ENCODE measurements around the gene ACBD4. TPM values are rescaled to one million over a fixed set of nuclear protein-coding genes. Genes with fewer than 3 reads are reported as not detected.
A peak's percentile ranks its signal among the peaks of the same experiment; 100 is the strongest.

ACBD4 gene
- total RNA-seq, 1 donor from 2014 or later: 3.1 TPM

DNA sequence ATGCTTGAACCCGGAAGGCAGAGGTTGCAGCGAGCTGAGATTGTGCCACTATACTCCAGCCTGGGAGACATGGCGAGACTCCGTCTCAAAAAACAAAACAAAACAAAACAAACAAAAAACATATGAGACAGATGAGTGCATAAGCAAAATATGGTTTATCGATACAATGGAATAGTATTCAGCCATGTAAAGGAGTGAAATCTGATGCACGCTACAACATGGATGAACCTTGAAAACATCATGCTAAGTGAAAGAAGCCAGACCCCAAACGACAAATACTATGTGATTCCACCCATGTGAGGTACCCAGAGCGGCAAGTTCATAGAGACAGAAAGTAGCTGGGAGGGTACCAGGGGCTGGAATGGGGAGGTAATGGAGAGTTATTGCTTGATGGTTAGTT, 10.0 kb upstream of the ACBD4 start:
- no peak overlapping the region for H3K4me3 ChIP-seq (ENCODE audit: low read length in 3 of 3)
- H3K27ac ChIP-seq (ENCODE audit: low read depth, low read length): no peak overlapping the region
- no peak overlapping the region for H3K9ac ChIP-seq (ENCODE audit: low read depth in 1 of 3, low read length in 3 of 3)
- H3K4me1 ChIP-seq (ENCODE audit: control insufficient read depth in 3 of 3, insufficient read depth in 3 of 3, low read length in 3 of 3): peaks cover 60 to 72% (median 63%) of the 10 kb centered on the region in 3 donors
- H3K27me3 ChIP-seq (ENCODE audit: control insufficient read depth in 3 of 3, insufficient read depth in 3 of 3, low read length in 3 of 3): no peaks in the 10 kb centered on the region
- H3K9me3 ChIP-seq (ENCODE audit: control insufficient read depth in 3 of 3, low read length in 3 of 3): no peaks in the 10 kb centered on the region
- H3K36me3 ChIP-seq (ENCODE audit: control insufficient read depth in 3 of 3, insufficient read depth in 3 of 3, low read length in 3 of 3): no peaks in the 10 kb centered on the region

DNA sequence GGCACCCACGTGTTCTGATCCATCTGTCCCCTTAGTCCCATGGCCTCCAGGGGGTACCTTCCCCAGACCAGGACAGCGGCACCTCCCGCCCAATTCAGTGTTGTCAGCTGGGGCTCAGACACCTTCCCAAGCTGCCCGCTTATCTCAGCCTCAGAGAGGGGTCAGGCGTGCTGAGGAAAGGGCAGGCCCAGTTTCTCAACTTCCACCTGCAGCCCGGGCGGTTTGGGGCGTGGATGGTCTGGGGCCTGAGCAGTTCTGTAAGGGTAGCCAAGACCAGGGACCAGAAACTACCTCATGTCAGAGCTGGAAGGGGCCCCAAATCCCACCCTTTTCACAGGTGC, 8.3 kb upstream of the ACBD4 start:
- peak overlapping the region; percentile 31 to 52 (median 52) for H3K4me3 ChIP-seq (ENCODE audit: low read length in 3 of 3)
- no peaks in the 10 kb centered on the region for H3K27me3 ChIP-seq (ENCODE audit: control insufficient read depth in 3 of 3, insufficient read depth in 3 of 3, low read length in 3 of 3)
- H3K36me3 ChIP-seq (ENCODE audit: control insufficient read depth in 3 of 3, insufficient read depth in 3 of 3, low read length in 3 of 3): no peaks in the 10 kb centered on the region
- peak overlapping the region; percentile 65 to 96 (median 74) for H3K9ac ChIP-seq (ENCODE audit: low read depth in 1 of 3, low read length in 3 of 3)
- peak overlapping the region; percentile 89 for H3K27ac ChIP-seq (ENCODE audit: low read depth, low read length)
- H3K9me3 ChIP-seq (ENCODE audit: control insufficient read depth in 3 of 3, low read length in 3 of 3): no peaks in the 10 kb centered on the region
- peaks cover 73 to 80% (median 76%) of the 10 kb centered on the region in 3 donors for H3K4me1 ChIP-seq (ENCODE audit: control insufficient read depth in 3 of 3, insufficient read depth in 3 of 3, low read length in 3 of 3)

DNA sequence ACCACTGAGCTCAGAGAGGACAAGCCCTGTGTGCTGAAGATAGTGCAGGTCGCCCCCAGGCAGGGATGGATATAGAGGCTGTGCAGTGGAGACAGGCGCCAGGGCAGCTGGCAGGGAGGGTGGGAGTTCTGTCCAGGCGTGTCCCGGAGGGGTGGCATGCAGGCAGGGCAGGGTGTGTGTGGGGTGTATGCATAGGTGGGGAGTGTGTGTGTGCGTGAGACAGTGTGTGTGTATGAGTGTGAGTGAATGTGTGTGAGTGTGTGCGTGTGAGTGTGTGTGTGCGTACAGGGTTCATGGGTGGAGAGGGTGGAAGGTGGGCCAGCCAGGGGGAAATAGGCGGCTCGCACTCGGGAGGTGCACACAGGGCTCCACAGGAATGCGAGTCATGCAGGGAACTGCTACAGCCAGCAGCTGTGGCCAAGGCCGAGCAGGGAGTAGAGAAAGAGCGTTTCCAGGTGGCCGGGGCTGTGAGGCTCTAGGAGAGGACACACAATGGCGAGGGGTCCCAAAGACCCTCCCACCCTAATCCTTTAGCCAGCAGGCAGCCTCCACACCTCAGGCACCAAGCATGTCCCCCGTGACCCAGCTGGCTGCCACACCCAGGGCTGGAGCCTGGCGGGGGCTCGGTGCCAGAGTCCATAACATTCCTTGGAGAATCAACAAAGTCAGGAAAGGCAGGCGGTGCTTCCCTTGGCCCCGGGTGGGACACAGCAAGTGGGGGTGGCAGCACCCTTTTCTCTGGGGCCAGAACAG, 7.8 kb upstream of the ACBD4 start:
- H3K9me3 ChIP-seq (ENCODE audit: control insufficient read depth in 3 of 3, low read length in 3 of 3): no peaks in the 10 kb centered on the region
- H3K27me3 ChIP-seq (ENCODE audit: control insufficient read depth in 3 of 3, insufficient read depth in 3 of 3, low read length in 3 of 3): no peaks in the 10 kb centered on the region
- peaks cover 70 to 78% (median 74%) of the 10 kb centered on the region in 3 donors for H3K4me1 ChIP-seq (ENCODE audit: control insufficient read depth in 3 of 3, insufficient read depth in 3 of 3, low read length in 3 of 3)
- H3K9ac ChIP-seq (ENCODE audit: low read depth in 1 of 3, low read length in 3 of 3): peak overlapping the region; percentile 65 to 96 (median 74)
- peak overlapping the region; percentile 89 for H3K27ac ChIP-seq (ENCODE audit: low read depth, low read length)
- H3K4me3 ChIP-seq (ENCODE audit: low read length in 3 of 3): peak overlapping the region; percentile 31 to 65 (median 52)
- H3K36me3 ChIP-seq (ENCODE audit: control insufficient read depth in 3 of 3, insufficient read depth in 3 of 3, low read length in 3 of 3): no peaks in the 10 kb centered on the region

DNA sequence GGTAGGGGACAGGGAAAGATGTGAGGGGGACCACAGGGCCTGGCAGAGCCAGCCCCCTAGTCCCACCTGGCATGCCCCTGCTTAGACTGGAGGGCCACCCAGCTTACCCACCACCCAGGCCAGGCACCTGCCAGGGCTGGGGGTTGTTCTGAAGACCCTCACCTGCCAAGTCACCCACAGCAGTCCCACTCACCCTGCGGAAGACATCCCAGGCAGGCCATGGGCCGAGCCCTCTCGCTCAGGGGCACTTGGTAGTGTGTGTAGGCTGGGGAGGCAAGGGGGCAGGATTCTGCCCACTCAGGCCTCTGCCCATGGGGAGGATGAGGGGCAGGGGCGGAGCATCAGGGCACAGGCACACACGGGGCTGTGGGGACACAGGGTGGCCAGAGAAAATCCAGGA, 7.2 kb upstream of the ACBD4 start:
- no peaks in the 10 kb centered on the region for H3K9me3 ChIP-seq (ENCODE audit: control insufficient read depth in 3 of 3, low read length in 3 of 3)
- H3K36me3 ChIP-seq (ENCODE audit: control insufficient read depth in 3 of 3, insufficient read depth in 3 of 3, low read length in 3 of 3): no peaks in the 10 kb centered on the region
- H3K27me3 ChIP-seq (ENCODE audit: control insufficient read depth in 3 of 3, insufficient read depth in 3 of 3, low read length in 3 of 3): no peaks in the 10 kb centered on the region
- H3K4me1 ChIP-seq (ENCODE audit: control insufficient read depth in 3 of 3, insufficient read depth in 3 of 3, low read length in 3 of 3): peaks cover 71 to 78% (median 78%) of the 10 kb centered on the region in 3 donors
- peak overlapping the region; percentile 89 for H3K27ac ChIP-seq (ENCODE audit: low read depth, low read length)
- peak overlapping the region in 2 of 3 donors; percentile 52 to 65 for H3K4me3 ChIP-seq (ENCODE audit: low read length in 3 of 3)
- H3K9ac ChIP-seq (ENCODE audit: low read depth in 1 of 3, low read length in 3 of 3): peak overlapping the region; percentile 65 to 96 (median 74)

DNA sequence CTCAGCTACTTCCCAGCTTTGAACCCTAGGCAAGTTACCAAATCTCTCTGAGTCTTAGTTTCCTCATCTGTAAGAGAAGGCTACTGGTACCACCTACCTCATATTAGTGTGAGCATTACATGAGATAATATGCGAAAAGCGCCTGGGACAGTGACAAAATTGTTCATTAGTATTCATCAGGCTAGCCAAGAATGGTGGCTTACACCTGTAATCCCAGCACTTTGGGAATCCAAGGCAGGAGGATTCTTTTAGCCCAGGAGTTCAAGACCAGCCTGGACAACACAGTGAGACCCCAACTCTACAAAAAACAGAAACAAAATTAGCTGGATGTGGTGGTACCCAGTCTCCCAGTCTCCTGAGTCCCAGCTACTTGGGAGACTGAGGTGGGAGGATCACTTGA, 6.5 kb upstream of the ACBD4 start:
- peak overlapping the region; percentile 89 for H3K27ac ChIP-seq (ENCODE audit: low read depth, low read length)
- no peaks in the 10 kb centered on the region for H3K36me3 ChIP-seq (ENCODE audit: control insufficient read depth in 3 of 3, insufficient read depth in 3 of 3, low read length in 3 of 3)
- H3K9me3 ChIP-seq (ENCODE audit: control insufficient read depth in 3 of 3, low read length in 3 of 3): no peaks in the 10 kb centered on the region
- peak overlapping the region in 1 of 3 donors; percentile 35 for H3K4me3 ChIP-seq (ENCODE audit: low read length in 3 of 3)
- peak overlapping the region in 2 of 3 donors; percentile 48 to 96 for H3K9ac ChIP-seq (ENCODE audit: low read depth in 1 of 3, low read length in 3 of 3)
- no peaks in the 10 kb centered on the region for H3K27me3 ChIP-seq (ENCODE audit: control insufficient read depth in 3 of 3, insufficient read depth in 3 of 3, low read length in 3 of 3)
- H3K4me1 ChIP-seq (ENCODE audit: control insufficient read depth in 3 of 3, insufficient read depth in 3 of 3, low read length in 3 of 3): peaks cover 67 to 72% (median 71%) of the 10 kb centered on the region in 3 donors

DNA sequence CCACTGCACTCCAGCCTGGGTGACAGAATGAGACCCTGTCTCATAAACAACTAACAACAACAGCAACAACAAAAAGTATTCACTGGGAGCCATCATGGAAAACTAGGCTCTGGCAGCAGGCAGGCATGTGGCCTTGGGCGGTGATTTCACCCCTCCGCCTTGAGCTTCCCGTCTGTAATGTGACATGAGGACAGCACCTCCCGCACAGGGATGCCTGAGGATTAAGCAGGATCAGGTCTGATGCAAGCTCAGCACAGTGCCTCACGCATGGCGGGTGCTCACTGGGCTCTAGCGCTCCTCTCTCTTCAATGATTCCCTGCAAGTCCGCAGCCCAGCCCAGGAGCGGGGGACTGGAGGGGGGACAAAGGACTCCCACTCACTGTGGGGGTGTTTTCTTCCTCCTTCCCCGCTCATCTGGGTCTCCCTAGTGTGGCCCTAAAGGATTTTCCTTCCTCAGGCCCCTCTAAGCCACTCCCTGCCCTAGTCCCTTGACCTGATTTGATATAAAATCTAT, 6.0 kb upstream of the ACBD4 start:
- H3K4me1 ChIP-seq (ENCODE audit: control insufficient read depth in 3 of 3, insufficient read depth in 3 of 3, low read length in 3 of 3): peaks cover 62 to 67% (median 66%) of the 10 kb centered on the region in 3 donors
- no peaks in the 10 kb centered on the region for H3K27me3 ChIP-seq (ENCODE audit: control insufficient read depth in 3 of 3, insufficient read depth in 3 of 3, low read length in 3 of 3)
- no peaks in the 10 kb centered on the region for H3K9me3 ChIP-seq (ENCODE audit: control insufficient read depth in 3 of 3, low read length in 3 of 3)
- peak overlapping the region; percentile 89 for H3K27ac ChIP-seq (ENCODE audit: low read depth, low read length)
- no peaks in the 10 kb centered on the region for H3K36me3 ChIP-seq (ENCODE audit: control insufficient read depth in 3 of 3, insufficient read depth in 3 of 3, low read length in 3 of 3)
- peak overlapping the region; percentile 48 to 96 (median 68) for H3K9ac ChIP-seq (ENCODE audit: low read depth in 1 of 3, low read length in 3 of 3)
- H3K4me3 ChIP-seq (ENCODE audit: low read length in 3 of 3): peak overlapping the region in 2 of 3 donors; percentile 35 to 91

DNA sequence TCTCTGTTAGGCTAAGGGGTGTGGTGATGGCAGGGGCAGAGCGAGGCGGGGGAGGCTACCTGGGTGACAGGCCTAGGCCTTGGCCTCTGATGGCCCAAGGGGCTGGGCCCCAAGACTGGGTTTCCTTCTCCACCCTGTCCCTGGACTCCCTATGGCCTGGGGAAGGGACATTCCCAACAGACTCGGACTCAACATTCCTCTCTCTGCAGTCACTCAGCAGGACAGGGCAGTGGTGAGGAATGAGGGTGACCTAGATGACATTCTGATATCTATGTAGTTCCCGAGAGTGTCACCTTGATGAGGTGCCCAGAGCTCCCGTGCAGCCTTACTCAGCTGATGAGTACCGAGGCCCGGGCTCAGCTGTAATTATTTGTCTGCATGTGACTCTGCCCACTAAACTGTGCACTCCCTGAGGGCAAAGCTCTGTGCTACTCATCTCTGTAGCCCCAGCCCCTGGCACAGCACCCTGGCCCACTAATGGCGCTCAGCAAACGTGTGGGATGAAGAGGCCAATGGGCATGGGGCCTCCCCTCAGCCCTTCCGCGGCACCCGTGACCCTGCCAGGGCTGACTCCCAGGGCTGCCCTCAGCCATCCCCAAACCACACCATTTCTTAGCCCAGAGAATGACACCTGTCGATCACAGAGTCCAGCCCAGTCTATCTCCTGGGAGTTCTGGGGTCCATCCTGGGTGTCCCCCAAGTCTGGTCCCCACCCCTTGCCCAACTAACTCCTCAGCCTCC, 5.4 kb upstream of the ACBD4 start:
- no peaks in the 10 kb centered on the region for H3K27me3 ChIP-seq (ENCODE audit: control insufficient read depth in 3 of 3, insufficient read depth in 3 of 3, low read length in 3 of 3)
- H3K4me1 ChIP-seq (ENCODE audit: control insufficient read depth in 3 of 3, insufficient read depth in 3 of 3, low read length in 3 of 3): peaks cover 58 to 62% (median 60%) of the 10 kb centered on the region in 3 donors
- no peaks in the 10 kb centered on the region for H3K9me3 ChIP-seq (ENCODE audit: control insufficient read depth in 3 of 3, low read length in 3 of 3)
- peak overlapping the region; percentile 35 to 91 (median 80) for H3K4me3 ChIP-seq (ENCODE audit: low read length in 3 of 3)
- H3K36me3 ChIP-seq (ENCODE audit: control insufficient read depth in 3 of 3, insufficient read depth in 3 of 3, low read length in 3 of 3): no peaks in the 10 kb centered on the region
- H3K9ac ChIP-seq (ENCODE audit: low read depth in 1 of 3, low read length in 3 of 3): peak overlapping the region; percentile 68 to 96 (median 71)
- peak overlapping the region; percentile 89 for H3K27ac ChIP-seq (ENCODE audit: low read depth, low read length)

DNA sequence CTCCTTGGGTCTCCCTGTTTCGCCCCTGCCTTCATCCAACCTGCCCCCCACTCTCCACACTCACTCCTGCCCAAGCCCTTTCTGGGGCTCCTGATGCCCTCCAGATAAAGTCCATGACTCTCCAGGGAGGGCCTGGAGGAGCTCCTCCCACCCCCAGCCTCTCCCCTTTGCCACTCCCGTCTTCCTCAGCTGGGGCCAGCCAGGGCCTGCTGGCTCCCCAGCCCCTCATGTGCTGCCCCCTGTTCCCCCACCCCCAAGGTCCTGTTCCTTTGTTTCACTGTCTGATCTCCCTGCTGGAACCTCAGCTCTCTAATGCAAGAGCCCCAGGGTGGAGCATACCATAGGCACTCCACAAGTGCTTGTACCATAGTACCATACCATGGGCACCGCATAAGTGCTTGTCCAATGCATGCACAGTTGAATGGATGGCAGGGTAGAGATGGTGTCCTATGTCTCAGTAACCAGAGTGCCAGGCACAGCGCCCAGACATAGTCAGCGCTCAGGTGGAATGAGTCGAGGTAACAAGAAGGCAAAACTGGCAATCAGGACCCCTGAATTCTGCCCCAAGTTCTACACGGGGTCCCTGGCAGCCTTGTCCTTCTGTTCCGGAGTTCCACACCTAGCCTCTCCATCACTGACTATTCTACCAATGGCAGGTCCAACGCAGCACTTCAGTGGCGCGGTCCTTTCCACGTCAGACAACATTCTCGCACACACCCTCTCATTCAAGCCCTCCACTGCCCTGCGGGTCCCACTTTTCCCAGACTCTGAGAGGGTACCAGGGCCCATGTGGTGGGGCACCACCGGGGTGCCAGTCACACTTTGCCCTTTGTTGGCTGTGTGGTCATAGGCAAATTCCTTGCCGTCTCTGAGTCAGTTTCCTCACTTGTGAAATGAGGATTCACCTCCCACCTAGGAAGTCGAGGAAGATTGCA, 4.5 kb upstream of the ACBD4 start:
- peaks cover 61 to 67% (median 66%) of the 10 kb centered on the region in 3 donors for H3K4me1 ChIP-seq (ENCODE audit: control insufficient read depth in 3 of 3, insufficient read depth in 3 of 3, low read length in 3 of 3)
- H3K9me3 ChIP-seq (ENCODE audit: control insufficient read depth in 3 of 3, low read length in 3 of 3): no peaks in the 10 kb centered on the region
- peak overlapping the region; percentile 89 for H3K27ac ChIP-seq (ENCODE audit: low read depth, low read length)
- H3K36me3 ChIP-seq (ENCODE audit: control insufficient read depth in 3 of 3, insufficient read depth in 3 of 3, low read length in 3 of 3): no peaks in the 10 kb centered on the region
- H3K27me3 ChIP-seq (ENCODE audit: control insufficient read depth in 3 of 3, insufficient read depth in 3 of 3, low read length in 3 of 3): no peaks in the 10 kb centered on the region
- peak overlapping the region; percentile 86 to 96 (median 89) for H3K9ac ChIP-seq (ENCODE audit: low read depth in 1 of 3, low read length in 3 of 3)
- H3K4me3 ChIP-seq (ENCODE audit: low read length in 3 of 3): peak overlapping the region; percentile 80 to 91 (median 90)

DNA sequence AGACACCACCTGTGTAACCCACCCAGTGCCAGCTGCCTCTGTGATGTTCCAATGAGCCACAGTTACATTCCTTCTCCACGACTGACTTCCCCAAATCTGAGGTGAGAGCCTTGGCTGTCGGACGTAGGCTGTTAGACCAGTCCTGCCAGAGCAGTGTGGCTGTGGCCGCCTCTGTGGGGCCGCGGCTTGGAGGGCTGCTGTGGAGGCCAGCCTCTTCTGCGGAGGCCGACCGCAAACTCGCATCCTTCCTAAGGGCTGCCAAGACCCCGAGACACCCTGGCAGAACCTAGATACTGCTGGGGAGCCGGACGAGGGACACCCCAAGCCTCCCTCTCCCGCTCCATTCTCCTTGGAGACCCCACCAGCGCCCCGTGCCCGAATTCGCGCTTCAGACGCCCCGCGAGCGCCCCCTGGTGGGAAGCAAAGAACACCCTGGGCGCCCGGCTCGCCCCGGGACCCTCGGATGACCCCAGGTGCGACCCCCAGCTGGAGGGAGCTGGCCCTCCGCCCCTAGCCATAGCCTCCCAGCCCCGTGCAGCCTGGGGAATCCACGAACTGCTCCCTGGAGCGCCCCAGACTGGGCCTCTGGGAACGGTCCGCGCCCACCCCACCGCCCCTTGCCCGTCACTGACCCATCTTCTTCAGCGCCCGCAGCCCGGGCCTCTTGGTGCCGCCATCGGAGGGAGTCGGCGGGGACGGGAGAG, 3.7 kb upstream of the ACBD4 start:
- Histone ChIP-seq H3K4me3 (ENCODE audit: low read length in 3 of 3) (peak overlapping the region; percentile 80 to 91 (median 90)), H3K27ac (ENCODE audit: low read depth, low read length) (peak overlapping the region; percentile 57), H3K9ac (ENCODE audit: low read depth in 1 of 3, low read length in 3 of 3) (peak overlapping the region; percentile 86 to 96 (median 89)), H3K27me3 (ENCODE audit: control insufficient read depth in 3 of 3, insufficient read depth in 3 of 3, low read length in 3 of 3) (no peaks in the 10 kb centered on the region), H3K4me1 (ENCODE audit: control insufficient read depth in 3 of 3, insufficient read depth in 3 of 3, low read length in 3 of 3) (peaks cover 63 to 73% (median 71%) of the 10 kb centered on the region in 3 donors), H3K36me3 (ENCODE audit: control insufficient read depth in 3 of 3, insufficient read depth in 3 of 3, low read length in 3 of 3) (no peaks in the 10 kb centered on the region), H3K9me3 (ENCODE audit: control insufficient read depth in 3 of 3, low read length in 3 of 3) (no peaks in the 10 kb centered on the region)

Measured in skeletal muscle tissue (tissue), 4 donors.